Adrenal gland (tissue), 12 donors: ENCODE measurements around the gene CARM1. TPM values are rescaled to one million over a fixed set of nuclear protein-coding genes. Genes with fewer than 3 reads are reported as not detected.
A peak's percentile ranks its signal among the peaks of the same experiment; 100 is the strongest.
"Not testable (repeated sequence)": the region's sequence is repeated elsewhere in the genome, so short reads cannot be mapped to it uniquely, and the experiment has no call there.

Experiments used
- DNase-seq, 7 donors: peaks; one replicate each; pipeline ENCODE4 v3.0.0-alpha.2; 2019 to 2020
- H3K27ac ChIP-seq, 5 donors: fragments of 200-600 bp; sonication (generic) in 4 of 5; 1 replicate in 3 of 5; 2 replicates in 2 of 5; pipeline versions ENCODE4 v1.5.1 to v1.8.0; 2016 to 2020; ENCODE audit warnings: mild to moderate bottlenecking in 1 of 5
- H3K27me3 ChIP-seq: fragments of 200-600 bp; 2 replicates; pipeline ENCODE4 v1.8.0; 2021
- H3K36me3 ChIP-seq, 2 donors: fragments of 200-600 bp; replicated peaks in 1 of 2; 1 replicate in 1 of 2; 2 replicates in 1 of 2; pipeline versions ENCODE4 v1.5.1 to v1.8.0; 2018 to 2022
- H3K4me1 ChIP-seq, 2 donors: fragments of 200-600 bp; replicated peaks in 1 of 2; 1 replicate in 1 of 2; 2 replicates in 1 of 2; pipeline versions ENCODE4 v1.5.1 to v1.8.0; 2018 to 2021
- H3K4me3 ChIP-seq, 4 donors: fragments of 200-600 bp; sonication (generic) in 3 of 4; one replicate each; pipeline ENCODE4 v1.5.1; 2016 to 2018
- H3K9me3 ChIP-seq, 3 donors: fragments of 200-600 bp; sonication (generic) in 1 of 3; replicated peaks in 1 of 3; 1 replicate in 2 of 3; 2 replicates in 1 of 3; pipeline versions ENCODE4 v1.5.1 to v1.8.0; 2016 to 2021
- CTCF ChIP-seq, 6 experiments: fragments of 450-650 bp in 4 of 6; fragments of 200-600 bp in 2 of 6; sonication (generic) in 1 of 6; IDR thresholded peaks; 1 replicate in 5 of 6; 2 replicates in 1 of 6; pipeline versions ENCODE4 v1.5.1 to v1.8.0; 2016 to 2021; ENCODE audit warnings: antibody characterized with exemption in 6 of 6, mild to moderate bottlenecking in 2 of 6, moderate library complexity in 1 of 6
- POLR2A ChIP-seq, 2 donors: fragments of 450-650 bp; IDR thresholded peaks; one replicate each; pipeline ENCODE4 v1.6.1; 2017; ENCODE audit warnings: antibody characterized with exemption in 2 of 2, mild to moderate bottlenecking in 2 of 2, moderate library complexity in 1 of 2
- WGBS, 4 donors: extraction: QIAGEN DNeasy Blood & Tissue Kit in 2 of 4; methylation state at CpG; one replicate each; pipeline versions ENCODE4 v1.1.5 to v1.1.7; 2013 to 2017; 5-methylcytosine and 5-hydroxymethylcytosine counted together
- intact Hi-C, 2 donors: fragments of 100-400 bp; cut with DNase I; formaldehyde crosslinking; loops; one replicate each; pipeline versions ENCODE4 v1.14.1 to v1.15.0; 2022 to 2023
- polyA plus RNA-seq, 3 donors: library from polyadenylated mRNA; stranded (reverse); fragments of 200-250 nt in 2 of 3; fragments of 350-450 nt in 1 of 3; fragmentation: Illumina TruSeq in 1 of 3; extraction: RNeasy Lipid Tissue Mini Kit (QIAGEN cat#74804) in 1 of 3; gene quantifications; one replicate each; pipeline ENCODE4 v1.2.3, GENCODE V29; 2013 to 2014
- total RNA-seq, 9 donors: library from RNA; depleted of rRNA in 4 of 9; stranded (reverse); fragments of >200 nt in 4 of 9; fragments of 120-200 nt in 1 of 9; fragmentation: NEBNext Ultra II Directional in 1 of 9; extraction: Animal tissue kit (Norgen Biotek cat#: 25700) in 1 of 9; gene quantifications; one replicate each; pipeline versions ENCODE4 v1.1.0 to v1.2.4, GENCODE V29; 2013 to 2023
- donor health status: healthy with polysubstance abuse.
- donor health status: Bipolar disorder and iron deficiency.
- donor health status: DM: yes; HTN: yes; CAD: no.
- donor health status: DM: no; HTN: no; CAD: no.
- donor health status: DM: no; HTN: no; CAD: no.
- donor health status: DM: yes; HTN: yes; CAD: no.

CARM1 gene
- total and polyA plus RNA-seq, 12 donors: 8.2 to 38.1 (median 21.6) TPM

GRCh38 chr19:10868872-10869547 is 2.3 kb upstream of the CARM1 start:
- Histone ChIP-seq H3K36me3 (no peaks in the 10 kb centered on the region), H3K4me3 (no peak overlapping the region), H3K4me1 (peaks cover 11% of the 10 kb centered on the region in 2 donors), H3K27me3 (no peaks in the 10 kb centered on the region), H3K9me3 (no peaks in the 10 kb centered on the region), H3K27ac (no peak overlapping the region)
- TF ChIP-seq POLR2A (IDR thresholded peaks at IDR 0.05) (no peak), CTCF (IDR thresholded peaks at IDR 0.05) (no peak)
- 78 to 93% (median 88%) methylated on average over 10 of the region's 10 CpGs for WGBS, 4 donors
- intact Hi-C loops: loop anchor here (5.0 to 10.0 kb wide), 2 partner anchors 152 to 154 kb away; partner anchors contain the start of gene DNM2 (in 2 of the 2)
- peak in 1 of 7 donors; percentile 24 for DNase-seq

- not testable (repeated sequence) for H3K36me3 ChIP-seq, H3K27me3 ChIP-seq, H3K27ac ChIP-seq, H3K4me3 ChIP-seq, H3K9me3 ChIP-seq
- H3K4me1 ChIP-seq: peaks cover 6 to 12% of the 10 kb centered on the region in 2 donors
- WGBS, 4 donors: 79 to 92% (median 90%) methylated on average over 10 to 11 of the region's 11 CpGs
- intact Hi-C loops: loop anchor here (5.0 to 10.0 kb wide), 4 partner anchors 52 to 155 kb away; partner anchors contain the start of genes DNM2 (in 2 of the 2), TIMM29 (in 1 of the 2) and YIPF2 (in 1 of the 2)
- DNase-seq: peak in 6 of 7 donors; percentile 37 to 75 (median 56)
Observed at GRCh38 chr19:10869872-10870311, 1.5 kb upstream of the CARM1 start.

- TF ChIP-seq POLR2A (IDR thresholded peaks at IDR 0.05): no peak
- TF ChIP-seq CTCF (IDR thresholded peaks at IDR 0.05): no peak
- Histone ChIP-seq H3K4me3 (peak overlapping the region in 3 of 4 donors; percentile 10 to 46 (median 26)), H3K27ac (peak overlapping the region in 3 of 5 donors; percentile 59 to 79 (median 70)), H3K27me3 (no peaks in the 10 kb centered on the region), H3K9me3 (no peaks in the 10 kb centered on the region), H3K4me1 (peaks cover 6 to 16% of the 10 kb centered on the region in 2 donors), H3K36me3 (no peaks in the 10 kb centered on the region)
- intact Hi-C loops: loop anchor here (5.0 kb wide), 2 partner anchors 52 to 57 kb away; partner anchors contain the start of genes TIMM29 (in 1 of the 2) and YIPF2 (in 1 of the 2)
- 1 to 6% (median 4%) methylated on average over 12 to 22 of the region's 22 CpGs for WGBS, 4 donors
- DNase-seq: no peak
Observed at GRCh38 chr19:10870501-10870954, 825 bp upstream of the CARM1 start.

GRCh38 chr19:10871711-10872545 is 575 bp downstream of the CARM1 start:
- TF ChIP-seq CTCF (IDR thresholded peaks at IDR 0.05): peak in 4 of 6 experiments; percentile 13 to 31 (median 26)
- TF ChIP-seq POLR2A (IDR thresholded peaks at IDR 0.05): no peak
- Histone ChIP-seq H3K27ac (peak overlapping the region in 3 of 5 donors; percentile 47 to 94 (median 63)), H3K4me3 (peak overlapping the region; percentile 56 to 99 (median 68)), H3K27me3 (no peaks in the 10 kb centered on the region), H3K4me1 (peaks cover 7 to 30% of the 10 kb centered on the region in 2 donors), H3K9me3 (no peaks in the 10 kb centered on the region), H3K36me3 (no peaks in the 10 kb centered on the region)
- DNase-seq: peak; percentile 47 to 75 (median 60)
- WGBS, 4 donors: 1% methylated on average over 17 to 89 of the region's 90 CpGs
- intact Hi-C loops: loop anchor here (5.0 kb wide), 2 partner anchors 50 to 55 kb away; partner anchors contain the start of genes TIMM29 (in 1 of the 2) and YIPF2 (in 1 of the 2)
